Endothelial cell of umbilical vein (primary cell): ENCODE data around the gene RING1. TPM values are rescaled to one million over a fixed set of nuclear protein-coding genes. Genes with fewer than 3 reads are reported as not detected.

Experiments
- BruUV-seq: library from RNA; stranded (reverse); fragments of 400-500 nt; replicated peaks from 2 replicates; lab custom pipeline; 2021; lab: Mats Ljungman, UMichigan
- CTCF ChIA-PET: fragments of 300-600, 350-600 bp; sonication (Branson Sonifier 250); formaldehyde crosslinking; loops from one replicate; lab custom pipeline; 2021; ENCODE audit warnings: antibody characterized with exemption, inconsistent platforms; lab: Charles Lee
- POLR2A ChIA-PET: fragments of 300-600, 350-600 bp; sonication (Branson Sonifier 250); formaldehyde crosslinking; loops from one replicate; lab custom pipeline; 2021; ENCODE audit warnings: antibody characterized with exemption, inconsistent platforms; lab: Charles Lee
- DNase-seq: peaks from one replicate; pipeline ENCODE4 v3.0.0-alpha.2; 2011; ENCODE audit warnings: low read depth, low spot score
- FAIRE-seq: peaks from 2 replicates; lab custom pipeline; 2011; peaks lifted over from hg19 to GRCh38; lab: Jason Lieb, UNC
- H2AFZ ChIP-seq: 2 replicates; pipeline ENCODE4 v1.6.0; 2012; ENCODE audit warnings: low read depth, low read length, control low read depth, inconsistent platforms
- H3K27ac ChIP-seq: 2 replicates; pipeline ENCODE4 v1.5.1; 2011; ENCODE audit warnings: low read depth, mild to moderate bottlenecking, control low read depth, low read length, moderate library complexity; ENCODE audit not compliant: insufficient read depth
- H3K27me3 ChIP-seq, 2 experiments: 2 replicates each; pipeline versions ENCODE4 v1.6.0 to v1.6.1; 2011; ENCODE audit warnings: low read length in 2 of 2, mixed read lengths in 1 of 2; ENCODE audit not compliant: control insufficient read depth in 2 of 2, insufficient read depth in 2 of 2
- H3K36me3 ChIP-seq, 2 experiments: 2 replicates in 1 of 2; 3 replicates in 1 of 2; pipeline ENCODE4 v1.5.1; 2011; ENCODE audit warnings: low read length in 2 of 2, mild to moderate bottlenecking in 1 of 2, moderate library complexity in 1 of 2; ENCODE audit not compliant: control insufficient read depth in 2 of 2, insufficient read depth in 2 of 2; ENCODE audit errors: extremely low read depth in 1 of 2
- H3K4me1 ChIP-seq: 3 replicates; pipeline ENCODE4 v1.5.1; 2011; ENCODE audit warnings: mild to moderate bottlenecking, low read length; ENCODE audit not compliant: control insufficient read depth, insufficient read depth; ENCODE audit errors: extremely low read depth
- H3K4me2 ChIP-seq: 2 replicates; pipeline ENCODE4 v1.6.1; 2011; ENCODE audit warnings: low read length, control low read depth, mixed read lengths; ENCODE audit not compliant: insufficient read depth
- H3K4me3 ChIP-seq, 3 experiments: fragments of 200-600 bp in 1 of 3; sonication (generic), shearing (Covaris generic) in 1 of 3; replicated peaks in 1 of 3; 2 replicates each; pipeline ENCODE4 v1.5.1; 2011 to 2016; ENCODE audit warnings: control low read depth in 3 of 3, low read length in 3 of 3, mild to moderate bottlenecking in 2 of 3, inconsistent platforms in 1 of 3, low read depth in 1 of 3, moderate library complexity in 1 of 3; ENCODE audit not compliant: insufficient read depth in 1 of 3
- H3K79me2 ChIP-seq: 2 replicates; pipeline ENCODE4 v1.6.0; 2012; ENCODE audit warnings: low read length, inconsistent platforms; ENCODE audit not compliant: control insufficient read depth, insufficient read depth
- H3K9ac ChIP-seq: replicated peaks from 2 replicates; pipeline ENCODE3; 2011; ENCODE audit warnings: low read length, control low read depth; ENCODE audit not compliant: insufficient read depth; ENCODE audit errors: extremely low read depth
- H3K9me1 ChIP-seq: replicated peaks from 3 replicates; pipeline ENCODE4 v1.6.0; 2011; ENCODE audit warnings: mild to moderate bottlenecking, low read length; ENCODE audit not compliant: control insufficient read depth, insufficient read depth; ENCODE audit errors: extremely low read depth
- H3K9me3 ChIP-seq: replicated peaks from 2 replicates; pipeline ENCODE4 v1.5.1; 2012; ENCODE audit warnings: low read length, inconsistent platforms; ENCODE audit not compliant: control insufficient read depth, insufficient read depth
- H4K20me1 ChIP-seq: replicated peaks from 2 replicates; pipeline ENCODE3; 2011; ENCODE audit warnings: mild to moderate bottlenecking, low read length; ENCODE audit not compliant: control insufficient read depth, insufficient read depth; ENCODE audit errors: extremely low read depth
- FOS ChIP-seq: IDR thresholded peaks from 2 replicates; pipeline ENCODE4 v1.6.1; 2011; ENCODE audit warnings: mild to moderate bottlenecking, low read length, moderate library complexity, borderline replicate concordance; ENCODE audit not compliant: insufficient read depth
- GATA2 ChIP-seq: IDR thresholded peaks from 2 replicates; pipeline ENCODE4 v1.7.0; 2011; ENCODE audit warnings: low read depth, mild to moderate bottlenecking, moderate library complexity, mixed read lengths, low read length; ENCODE audit not compliant: insufficient read length, insufficient read depth
- JUN ChIP-seq: IDR thresholded peaks from 2 replicates; pipeline ENCODE4 v1.6.1; 2011; ENCODE audit warnings: borderline replicate concordance, low read depth; ENCODE audit not compliant: insufficient read length, insufficient read depth
- MAX ChIP-seq: IDR thresholded peaks from 2 replicates; pipeline ENCODE4 v1.6.1; 2011; ENCODE audit not compliant: insufficient read depth, insufficient read length
- MYC ChIP-seq: IDR thresholded peaks from one replicate; pipeline ENCODE4 v1.6.1; 2011; ENCODE audit warnings: mild to moderate bottlenecking, low read depth, low read length
- POLR2A ChIP-seq: IDR thresholded peaks from 2 replicates; pipeline ENCODE4 v1.6.1; 2012; ENCODE audit warnings: low read depth, mild to moderate bottlenecking, control low read depth, low read length
- dilution Hi-C: fragments of 300-500 bp; cut with MboI; formaldehyde crosslinking; loops from one replicate; pipeline ENCODE4 v1.15.0; 2019; ENCODE audit warnings: low sequenced_read_pairs; ENCODE audit not compliant: extremely low pct_ligation_motif_present
- intact Hi-C: fragments of 100-400 bp; cut with micrococcal nuclease; formaldehyde crosslinking; loops from one replicate; pipeline ENCODE4 v1.10.0; 2022
- polyA plus RNA-seq, 4 experiments: library from polyadenylated mRNA; depleted of rRNA in 3 of 4; stranded (reverse) in 3 of 4; unstranded in 1 of 4; fragments of >200 nt; gene quantifications; 2 replicates each; pipeline versions ENCODE4 v1.2.1 to v1.2.3, GENCODE V29; 2011 to 2012; ENCODE audit warnings: missing spikeins in 1 of 4
- total RNA-seq: library from RNA; stranded (reverse); gene quantifications from 2 replicates; pipeline ENCODE4 v1.2.3, GENCODE V29; 2021
- TF ChIP-seq, protein P1 (sequence below), 2 donors: IDR thresholded peaks; 1 replicate in 1 of 2; 2 replicates in 1 of 2; pipeline ENCODE4 v1.5.1; 2011; ENCODE audit warnings: low read length in 2 of 2, mild to moderate bottlenecking in 2 of 2, moderate library complexity in 2 of 2, control low read depth in 1 of 2, inconsistent platforms in 1 of 2, low read depth in 1 of 2; ENCODE audit not compliant: insufficient read depth in 1 of 2; ENCODE audit errors: extremely low read depth in 1 of 2

Gene RING1
- total and polyA plus RNA-seq, 2 donors (not counting 3 experiments of a cell fraction or from before 2014, with no cell fraction given): 26.8 to 27.9 TPM

- DNase-seq: no peak
- dilution Hi-C loops: no loop called here
Measured at GRCh38 chr6:33237741-33238140, 29.4 kb downstream of the RING1 start.

DNA sequence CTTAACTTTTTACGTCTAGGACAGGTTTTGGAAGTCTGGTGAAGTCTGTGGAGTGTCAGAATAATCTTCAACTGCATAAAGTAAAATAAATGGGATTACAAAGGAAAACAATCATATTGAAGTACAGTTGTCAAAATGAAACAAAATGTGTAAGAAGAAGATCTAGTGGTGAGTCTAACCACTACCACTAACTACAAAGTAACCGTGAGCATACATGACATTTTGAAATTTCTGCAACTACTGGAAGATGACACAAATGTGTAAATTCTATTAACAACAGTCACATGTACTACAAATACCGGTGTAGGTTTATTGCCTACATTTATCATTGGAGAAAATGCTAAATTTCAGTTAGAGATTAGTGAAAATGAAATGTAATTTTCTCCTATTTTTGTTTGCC is 33.7 kb downstream of the RING1 start:
- intact Hi-C loops: loop anchor here (10.0 kb wide), 1 partner anchor 357 kb away; no protein-coding TSS in a partner anchor
- DNase-seq: no peak
- no peaks in the 10 kb centered on the region for H4K20me1 ChIP-seq
- FAIRE-seq: no peak
- dilution Hi-C loops: no loop called here
- H3K9me3 ChIP-seq: no peaks in the 10 kb centered on the region
- no peaks in the 10 kb centered on the region for H3K36me3 ChIP-seq
- no peaks in the 10 kb centered on the region for H3K9me1 ChIP-seq
- no TSS peak for BruUV-seq
- no peak overlapping the region for H3K4me2 ChIP-seq
- ChIA-PET CTCF (interaction anchor here (1.1 kb wide), 1 partner anchor 82 kb away, joined by 3 read pairs; no protein-coding TSS in a partner anchor), POLR2A (no interaction called here)
- H3K27ac ChIP-seq: no peak overlapping the region
- H3K4me3 ChIP-seq: no peak overlapping the region
- no peak overlapping the region for H3K9ac ChIP-seq
- peaks cover 17 to 22% of the 10 kb centered on the region in 2 experiments for H3K27me3 ChIP-seq
- H3K79me2 ChIP-seq: no peaks in the 10 kb centered on the region
- no peak overlapping the region for H2AFZ ChIP-seq
- TF ChIP-seq, protein P1, sequence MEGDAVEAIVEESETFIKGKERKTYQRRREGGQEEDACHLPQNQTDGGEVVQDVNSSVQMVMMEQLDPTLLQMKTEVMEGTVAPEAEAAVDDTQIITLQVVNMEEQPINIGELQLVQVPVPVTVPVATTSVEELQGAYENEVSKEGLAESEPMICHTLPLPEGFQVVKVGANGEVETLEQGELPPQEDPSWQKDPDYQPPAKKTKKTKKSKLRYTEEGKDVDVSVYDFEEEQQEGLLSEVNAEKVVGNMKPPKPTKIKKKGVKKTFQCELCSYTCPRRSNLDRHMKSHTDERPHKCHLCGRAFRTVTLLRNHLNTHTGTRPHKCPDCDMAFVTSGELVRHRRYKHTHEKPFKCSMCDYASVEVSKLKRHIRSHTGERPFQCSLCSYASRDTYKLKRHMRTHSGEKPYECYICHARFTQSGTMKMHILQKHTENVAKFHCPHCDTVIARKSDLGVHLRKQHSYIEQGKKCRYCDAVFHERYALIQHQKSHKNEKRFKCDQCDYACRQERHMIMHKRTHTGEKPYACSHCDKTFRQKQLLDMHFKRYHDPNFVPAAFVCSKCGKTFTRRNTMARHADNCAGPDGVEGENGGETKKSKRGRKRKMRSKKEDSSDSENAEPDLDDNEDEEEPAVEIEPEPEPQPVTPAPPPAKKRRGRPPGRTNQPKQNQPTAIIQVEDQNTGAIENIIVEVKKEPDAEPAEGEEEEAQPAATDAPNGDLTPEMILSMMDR (IDR thresholded peaks at IDR 0.05; ENCODE audit: extremely low read depth in 1 of 2, insufficient read depth in 1 of 2, low read depth in 1 of 2, low read length in 2 of 2): no peak
- TF ChIP-seq FOS (no peak), MAX (no peak), JUN (no peak)
- H3K4me1 ChIP-seq: no peaks in the 10 kb centered on the region

More at GRCh38 chr6:33237741-33238140, 29.4 kb downstream of the RING1 start:
- Histone ChIP-seq H2AFZ (no peak overlapping the region), H3K27ac (no peak overlapping the region), H3K36me3 (no peaks in the 10 kb centered on the region), H3K9ac (no peak overlapping the region), H4K20me1 (no peaks in the 10 kb centered on the region), H3K4me2 (no peak overlapping the region), H3K4me3 (no peak overlapping the region), H3K79me2 (no peaks in the 10 kb centered on the region), H3K9me1 (no peaks in the 10 kb centered on the region), H3K27me3 (peaks cover 20 to 24% of the 10 kb centered on the region in 2 experiments), H3K9me3 (no peaks in the 10 kb centered on the region), H3K4me1 (no peaks in the 10 kb centered on the region)
- intact Hi-C loops: no loop called here
- ChIA-PET CTCF (interaction anchor here (0.8 to 7.7 kb wide), 2 partner anchors 11 to 17 kb away, joined by 4 to 43 read pairs; no protein-coding TSS in a partner anchor), POLR2A (interaction anchor here (0.7 kb wide), 1 partner anchor 258 kb away, joined by 3 read pairs; no protein-coding TSS in a partner anchor)
- TF ChIP-seq POLR2A: no peak
- no peak for TF ChIP-seq MAX
- TF ChIP-seq JUN: no peak
- TF ChIP-seq GATA2: no peak
- TF ChIP-seq FOS: no peak
- TF ChIP-seq MYC: no peak
- FAIRE-seq: no peak
- BruUV-seq: no TSS peak
